K562 (cell line): ENCODE data around the gene RBM17. TPM values are rescaled to one million over a fixed set of nuclear protein-coding genes. Genes with fewer than 3 reads are reported as not detected.

Source experiments
- CREM ChIP-seq: IDR thresholded peaks from 2 replicates; pipeline ENCODE4 v1.6.1; 2014; ENCODE audit warnings: antibody characterized with exemption, low read depth
- CTBP1 ChIP-seq: fragments of 450-650 bp; IDR thresholded peaks from 2 replicates; pipeline ENCODE4 v1.6.1; 2016; ENCODE audit warnings: borderline replicate concordance
- MAFK ChIP-seq: IDR thresholded peaks from 2 replicates; pipeline ENCODE4 v1.6.1; 2011; ENCODE audit warnings: low read length, improper control_type of control experiment
- ZBTB1 ChIP-seq: sonication (generic); formaldehyde crosslinking; IDR thresholded peaks from 2 replicates; pipeline ENCODE4 v1.8.1; 2023; ENCODE audit warnings: missing genetic modification reagents, low read depth, mild to moderate bottlenecking, borderline replicate concordance
- ZNF318 ChIP-seq, 2 experiments: fragments of 450-650 bp; IDR thresholded peaks; 2 replicates each; pipeline ENCODE4 v1.6.1; 2016; ENCODE audit warnings: mild to moderate bottlenecking in 2 of 2, borderline replicate concordance in 1 of 2, low read depth in 1 of 2, moderate library complexity in 1 of 2
- polyA plus RNA-seq, 8 experiments: library from polyadenylated mRNA; depleted of rRNA in 4 of 8; stranded (reverse) in 5 of 8; unstranded in 3 of 8; fragments of >200 nt; fragmentation: Nextera tagmentation in 2 of 8; fragmentation: Illumina TruSeq in 1 of 8; extraction: Ambion mirVana in 2 of 8; extraction: Trizol in 1 of 8; gene quantifications; 2 replicates each; pipeline versions ENCODE4 v1.2.1 to v1.2.3, GENCODE V29; 2011 to 2014; ENCODE audit warnings: inconsistent platforms in 1 of 8, missing spikeins in 1 of 8
- total RNA-seq, 7 experiments: library from RNA; depleted of rRNA in 6 of 7; stranded (reverse); fragments of >200 nt in 6 of 7; fragmentation: Illumina TruSeq in 2 of 7; extraction: Trizol in 2 of 7; gene quantifications; 2 replicates each; pipeline versions ENCODE4 v1.2.1 to v1.2.3, GENCODE V29; 2011 to 2021; ENCODE audit warnings: low replicate concordance in 1 of 7
- TF ChIP-seq, protein P1 (sequence below), 2 experiments: fragments of 450-650 bp; formaldehyde crosslinking in 1 of 2; IDR thresholded peaks; 2 replicates each; pipeline versions ENCODE4 v1.4.0 to v1.6.1; 2014 to 2020; ENCODE audit warnings: mild to moderate bottlenecking in 2 of 2, borderline replicate concordance in 1 of 2, low read depth in 1 of 2
- TF ChIP-seq, protein P2 (sequence below): sonication (generic); formaldehyde crosslinking; IDR thresholded peaks from 2 replicates; pipeline ENCODE4 v1.8.1; 2023; ENCODE audit warnings: mild to moderate bottlenecking, missing genetic modification reagents

The RBM17 gene
- total and polyA plus RNA-seq, 9 of the 15 experiments (the other 6 are each of a cell fraction or from before 2014, with no cell fraction given): 23.6 to 217 (median 124) TPM

DNA sequence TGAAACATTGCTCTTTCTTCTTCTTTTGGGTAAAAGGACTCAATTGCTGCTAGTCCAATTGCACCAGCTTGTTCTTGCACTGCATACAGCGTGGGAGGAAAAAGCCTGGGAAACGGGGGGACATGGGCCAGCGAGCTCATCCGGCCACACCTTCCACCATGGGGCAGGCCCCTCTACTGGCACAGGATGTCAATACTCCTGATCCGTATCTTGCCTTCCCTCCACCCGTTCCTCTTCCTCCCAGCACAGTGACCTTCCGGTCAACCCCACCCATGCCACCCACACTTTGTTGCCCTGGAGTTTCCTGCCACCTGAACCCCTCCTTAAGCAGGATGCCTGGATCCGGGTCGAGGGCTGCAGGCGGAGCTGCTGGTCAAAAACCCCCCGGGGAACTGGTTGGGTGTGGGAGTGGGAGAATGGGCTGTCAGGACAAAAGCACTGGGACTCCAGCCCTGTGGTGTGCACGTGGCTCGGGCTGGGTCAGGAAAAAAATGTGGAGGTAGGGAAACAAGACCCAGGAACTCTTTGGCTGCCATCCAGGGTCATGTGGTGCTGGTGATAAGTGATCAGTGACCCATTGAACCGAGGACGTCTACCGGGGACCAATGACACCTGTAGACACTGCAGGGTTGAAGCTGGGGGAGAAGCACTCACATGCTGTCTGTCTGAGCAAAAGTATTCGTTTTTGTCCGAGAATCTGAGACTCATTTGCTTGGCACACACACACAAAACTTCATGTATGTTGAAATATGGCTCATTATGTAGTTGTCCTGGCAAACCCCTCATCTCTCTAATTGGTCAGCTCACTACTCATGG lies 34.8 kb upstream of the RBM17 start (continued):
- TF ChIP-seq, protein P1, sequence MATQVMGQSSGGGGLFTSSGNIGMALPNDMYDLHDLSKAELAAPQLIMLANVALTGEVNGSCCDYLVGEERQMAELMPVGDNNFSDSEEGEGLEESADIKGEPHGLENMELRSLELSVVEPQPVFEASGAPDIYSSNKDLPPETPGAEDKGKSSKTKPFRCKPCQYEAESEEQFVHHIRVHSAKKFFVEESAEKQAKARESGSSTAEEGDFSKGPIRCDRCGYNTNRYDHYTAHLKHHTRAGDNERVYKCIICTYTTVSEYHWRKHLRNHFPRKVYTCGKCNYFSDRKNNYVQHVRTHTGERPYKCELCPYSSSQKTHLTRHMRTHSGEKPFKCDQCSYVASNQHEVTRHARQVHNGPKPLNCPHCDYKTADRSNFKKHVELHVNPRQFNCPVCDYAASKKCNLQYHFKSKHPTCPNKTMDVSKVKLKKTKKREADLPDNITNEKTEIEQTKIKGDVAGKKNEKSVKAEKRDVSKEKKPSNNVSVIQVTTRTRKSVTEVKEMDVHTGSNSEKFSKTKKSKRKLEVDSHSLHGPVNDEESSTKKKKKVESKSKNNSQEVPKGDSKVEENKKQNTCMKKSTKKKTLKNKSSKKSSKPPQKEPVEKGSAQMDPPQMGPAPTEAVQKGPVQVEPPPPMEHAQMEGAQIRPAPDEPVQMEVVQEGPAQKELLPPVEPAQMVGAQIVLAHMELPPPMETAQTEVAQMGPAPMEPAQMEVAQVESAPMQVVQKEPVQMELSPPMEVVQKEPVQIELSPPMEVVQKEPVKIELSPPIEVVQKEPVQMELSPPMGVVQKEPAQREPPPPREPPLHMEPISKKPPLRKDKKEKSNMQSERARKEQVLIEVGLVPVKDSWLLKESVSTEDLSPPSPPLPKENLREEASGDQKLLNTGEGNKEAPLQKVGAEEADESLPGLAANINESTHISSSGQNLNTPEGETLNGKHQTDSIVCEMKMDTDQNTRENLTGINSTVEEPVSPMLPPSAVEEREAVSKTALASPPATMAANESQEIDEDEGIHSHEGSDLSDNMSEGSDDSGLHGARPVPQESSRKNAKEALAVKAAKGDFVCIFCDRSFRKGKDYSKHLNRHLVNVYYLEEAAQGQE (IDR thresholded peaks at IDR 0.05; ENCODE audit: borderline replicate concordance): peak; percentile 8; the same call in 1 of the 2 replicates
- TF ChIP-seq, protein P1 (CRISPR knock-in tag; IDR thresholded peaks at IDR 0.05; ENCODE audit: low read depth): no peak
- TF ChIP-seq ZBTB1 (CRISPR knock-in tag) (no peak), ZNF318 (IDR thresholded peaks at IDR 0.05; ENCODE audit: borderline replicate concordance in 1 of 2, low read depth in 1 of 2) (no peak), CTBP1 (peak; percentile 47; the same call in 1 of the 2 replicates), CREM (no peak), MAFK (no peak)
- TF ChIP-seq, protein P2, sequence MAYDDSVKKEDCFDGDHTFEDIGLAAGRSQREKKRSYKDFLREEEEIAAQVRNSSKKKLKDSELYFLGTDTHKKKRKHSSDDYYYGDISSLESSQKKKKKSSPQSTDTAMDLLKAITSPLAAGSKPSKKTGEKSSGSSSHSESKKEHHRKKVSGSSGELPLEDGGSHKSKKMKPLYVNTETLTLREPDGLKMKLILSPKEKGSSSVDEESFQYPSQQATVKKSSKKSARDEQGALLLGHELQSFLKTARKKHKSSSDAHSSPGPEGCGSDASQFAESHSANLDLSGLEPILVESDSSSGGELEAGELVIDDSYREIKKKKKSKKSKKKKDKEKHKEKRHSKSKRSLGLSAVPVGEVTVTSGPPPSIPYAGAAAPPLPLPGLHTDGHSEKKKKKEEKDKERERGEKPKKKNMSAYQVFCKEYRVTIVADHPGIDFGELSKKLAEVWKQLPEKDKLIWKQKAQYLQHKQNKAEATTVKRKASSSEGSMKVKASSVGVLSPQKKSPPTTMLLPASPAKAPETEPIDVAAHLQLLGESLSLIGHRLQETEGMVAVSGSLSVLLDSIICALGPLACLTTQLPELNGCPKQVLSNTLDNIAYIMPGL (CRISPR knock-in tag): no peak
